ENCODE measurements around the gene SPATA16. TPM values are rescaled to one million over a fixed set of nuclear protein-coding genes. Genes with fewer than 3 reads are reported as not detected.

The SPATA16 gene
- total and polyA plus RNA-seq, 2 donors (not counting 1 experiment from before 2014, with no cell fraction given) = not detected

DNA sequence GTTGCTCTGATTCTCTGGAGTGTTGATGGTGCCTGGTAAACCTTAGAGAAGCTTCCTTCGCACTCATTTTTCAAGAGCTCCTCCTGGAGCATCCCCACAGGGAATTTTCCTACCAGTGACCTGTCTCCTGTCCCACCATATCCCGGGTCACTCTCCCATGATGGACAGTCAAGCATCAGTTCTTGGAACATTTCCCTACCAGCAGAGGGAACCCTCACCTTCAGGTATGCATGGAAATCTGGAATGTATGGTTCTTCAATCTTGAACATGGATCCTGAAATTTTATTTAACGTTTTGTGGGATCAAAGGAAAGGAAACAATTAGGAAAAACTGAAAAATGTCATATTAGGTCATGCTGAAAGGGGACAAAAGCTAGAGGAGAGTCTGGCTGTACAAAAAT lies 153.8 kb downstream of the SPATA16 start:
- ATAC-seq (ENCODE audit: low read depth) (no peak), DNase-seq (no peak)
- H3K27me3 ChIP-seq (replicated peaks in 1 of 4; ENCODE audit: control extremely low read depth in 1 of 4, control insufficient read depth in 3 of 4, insufficient read depth in 4 of 4, low read length in 3 of 4) = no peaks in the 10 kb centered on the region
- Mint-ChIP-seq H3K9me3 (ENCODE audit: insufficient read depth) (no peaks in the 10 kb centered on the region), H3K27ac (no peak overlapping the region), H3K27me3 (no peaks in the 10 kb centered on the region), H3K4me3 (no peak overlapping the region), H3K4me1 (no peaks in the 10 kb centered on the region)
- no peaks in the 10 kb centered on the region for H4K20me1 ChIP-seq (ENCODE audit: control insufficient read depth, insufficient read depth, low read length, poor library complexity, severe bottlenecking)
- TF ChIP-seq, protein P1, sequence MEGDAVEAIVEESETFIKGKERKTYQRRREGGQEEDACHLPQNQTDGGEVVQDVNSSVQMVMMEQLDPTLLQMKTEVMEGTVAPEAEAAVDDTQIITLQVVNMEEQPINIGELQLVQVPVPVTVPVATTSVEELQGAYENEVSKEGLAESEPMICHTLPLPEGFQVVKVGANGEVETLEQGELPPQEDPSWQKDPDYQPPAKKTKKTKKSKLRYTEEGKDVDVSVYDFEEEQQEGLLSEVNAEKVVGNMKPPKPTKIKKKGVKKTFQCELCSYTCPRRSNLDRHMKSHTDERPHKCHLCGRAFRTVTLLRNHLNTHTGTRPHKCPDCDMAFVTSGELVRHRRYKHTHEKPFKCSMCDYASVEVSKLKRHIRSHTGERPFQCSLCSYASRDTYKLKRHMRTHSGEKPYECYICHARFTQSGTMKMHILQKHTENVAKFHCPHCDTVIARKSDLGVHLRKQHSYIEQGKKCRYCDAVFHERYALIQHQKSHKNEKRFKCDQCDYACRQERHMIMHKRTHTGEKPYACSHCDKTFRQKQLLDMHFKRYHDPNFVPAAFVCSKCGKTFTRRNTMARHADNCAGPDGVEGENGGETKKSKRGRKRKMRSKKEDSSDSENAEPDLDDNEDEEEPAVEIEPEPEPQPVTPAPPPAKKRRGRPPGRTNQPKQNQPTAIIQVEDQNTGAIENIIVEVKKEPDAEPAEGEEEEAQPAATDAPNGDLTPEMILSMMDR (IDR thresholded peaks at IDR 0.05) = no peak
- TF ChIP-seq EZH2 (IDR thresholded peaks at IDR 0.05; ENCODE audit: borderline replicate concordance, insufficient read depth, low read depth, low read length, poor library complexity, severe bottlenecking) = no peak
- intact Hi-C loops (cut with micrococcal nuclease) = no loop called here
- H3K4me1 ChIP-seq (ENCODE audit: control insufficient read depth in 2 of 2, insufficient read depth in 2 of 2, low read length in 2 of 2) = no peaks in the 10 kb centered on the region
- ChIA-PET CTCF (no interaction called here), POLR2A (no interaction called here)
- no peaks in the 10 kb centered on the region for H3K9me3 ChIP-seq (ENCODE audit: control extremely low read depth in 1 of 3, control insufficient read depth in 2 of 3, insufficient read depth in 1 of 3, low read length in 2 of 3)
- no peak overlapping the region for H3K27ac ChIP-seq (ENCODE audit: low read length in 2 of 2)
- H2AFZ ChIP-seq (ENCODE audit: insufficient read depth, low read depth, low read length, poor library complexity, severe bottlenecking) = no peak overlapping the region
- no peak overlapping the region for H3K9ac ChIP-seq (ENCODE audit: low read length)
- no peak overlapping the region for H3K4me2 ChIP-seq (replicated peaks; ENCODE audit: low read depth, low read length, poor library complexity, severe bottlenecking)
- no peaks in the 10 kb centered on the region for H3K79me2 ChIP-seq (ENCODE audit: control insufficient read depth, insufficient read depth, low read length)
- WGBS (ENCODE audit: insufficient coverage) = 18% methylated on average over 1 of the region's 3 CpGs
- no peaks in the 10 kb centered on the region for H3K36me3 ChIP-seq (replicated peaks in 1 of 2; ENCODE audit: control extremely low read depth in 1 of 2, control insufficient read depth in 1 of 2, extremely low read depth in 1 of 2, insufficient read depth in 2 of 2, low read length in 1 of 2)
- no peak overlapping the region for H3K4me3 ChIP-seq (ENCODE audit: control extremely low read depth in 1 of 5, extremely low read depth in 1 of 5, insufficient read depth in 1 of 5, low read depth in 2 of 5, low read length in 4 of 5)

DNA sequence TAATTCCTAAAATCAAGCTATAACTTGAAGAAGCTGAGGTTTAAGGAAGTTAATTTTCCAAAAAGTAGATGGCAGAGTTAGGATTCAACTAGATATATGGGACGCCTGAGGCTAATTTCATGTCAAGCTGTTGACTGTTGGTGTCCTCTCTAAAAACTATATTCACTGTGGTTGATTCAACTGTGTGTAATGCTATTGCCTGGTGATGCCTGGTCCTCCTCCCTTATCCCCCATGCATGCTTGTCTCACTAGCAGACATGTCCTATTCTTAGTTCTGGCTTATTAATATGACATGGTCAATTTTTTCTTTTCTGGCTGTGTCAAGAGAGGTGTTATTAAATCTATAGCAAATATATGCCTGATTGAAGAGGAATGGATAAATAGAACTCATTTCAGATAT lies 156.1 kb downstream of the SPATA16 start:
- no peak overlapping the region for H3K4me2 ChIP-seq (replicated peaks; ENCODE audit: low read depth, low read length, poor library complexity, severe bottlenecking)
- no peak overlapping the region for H3K27ac ChIP-seq (ENCODE audit: low read length in 2 of 2)
- ATAC-seq (ENCODE audit: low read depth) = no peak
- no peaks in the 10 kb centered on the region for H3K79me2 ChIP-seq (ENCODE audit: control insufficient read depth, insufficient read depth, low read length)
- H3K27me3 Mint-ChIP-seq = no peaks in the 10 kb centered on the region
- H3K27me3 ChIP-seq (replicated peaks in 1 of 4; ENCODE audit: control extremely low read depth in 1 of 4, control insufficient read depth in 3 of 4, insufficient read depth in 4 of 4, low read length in 3 of 4) = no peaks in the 10 kb centered on the region
- H3K4me3 Mint-ChIP-seq = no peak overlapping the region
- no peaks in the 10 kb centered on the region for H3K9me3 Mint-ChIP-seq (ENCODE audit: insufficient read depth)
- H2AFZ ChIP-seq (ENCODE audit: insufficient read depth, low read depth, low read length, poor library complexity, severe bottlenecking) = no peak overlapping the region
- H3K4me3 ChIP-seq (ENCODE audit: control extremely low read depth in 1 of 5, extremely low read depth in 1 of 5, insufficient read depth in 1 of 5, low read depth in 2 of 5, low read length in 4 of 5) = no peak overlapping the region
- H3K36me3 ChIP-seq (replicated peaks in 1 of 2; ENCODE audit: control extremely low read depth in 1 of 2, control insufficient read depth in 1 of 2, extremely low read depth in 1 of 2, insufficient read depth in 2 of 2, low read length in 1 of 2) = no peaks in the 10 kb centered on the region
- no peak for DNase-seq
- intact Hi-C loops (cut with micrococcal nuclease) = no loop called here
- TF ChIP-seq EZH2 (IDR thresholded peaks at IDR 0.05; ENCODE audit: borderline replicate concordance, insufficient read depth, low read depth, low read length, poor library complexity, severe bottlenecking) = no peak
- no peak overlapping the region for H3K9ac ChIP-seq (ENCODE audit: low read length)
- WGBS (ENCODE audit: insufficient coverage) = no CpG with 5 or more reads among the region's 1 CpG
- H3K4me1 ChIP-seq (ENCODE audit: control insufficient read depth in 2 of 2, insufficient read depth in 2 of 2, low read length in 2 of 2) = no peaks in the 10 kb centered on the region
- ChIA-PET CTCF (no interaction called here), POLR2A (no interaction called here)
- no peaks in the 10 kb centered on the region for H3K9me3 ChIP-seq (ENCODE audit: control extremely low read depth in 1 of 3, control insufficient read depth in 2 of 3, insufficient read depth in 1 of 3, low read length in 2 of 3)
- H3K4me1 Mint-ChIP-seq = no peaks in the 10 kb centered on the region
- no peak overlapping the region for H3K27ac Mint-ChIP-seq
- H4K20me1 ChIP-seq (ENCODE audit: control insufficient read depth, insufficient read depth, low read length, poor library complexity, severe bottlenecking) = no peaks in the 10 kb centered on the region

Data from B cell (primary cell).